ENCODE results near the gene PRRG2.

DNA sequence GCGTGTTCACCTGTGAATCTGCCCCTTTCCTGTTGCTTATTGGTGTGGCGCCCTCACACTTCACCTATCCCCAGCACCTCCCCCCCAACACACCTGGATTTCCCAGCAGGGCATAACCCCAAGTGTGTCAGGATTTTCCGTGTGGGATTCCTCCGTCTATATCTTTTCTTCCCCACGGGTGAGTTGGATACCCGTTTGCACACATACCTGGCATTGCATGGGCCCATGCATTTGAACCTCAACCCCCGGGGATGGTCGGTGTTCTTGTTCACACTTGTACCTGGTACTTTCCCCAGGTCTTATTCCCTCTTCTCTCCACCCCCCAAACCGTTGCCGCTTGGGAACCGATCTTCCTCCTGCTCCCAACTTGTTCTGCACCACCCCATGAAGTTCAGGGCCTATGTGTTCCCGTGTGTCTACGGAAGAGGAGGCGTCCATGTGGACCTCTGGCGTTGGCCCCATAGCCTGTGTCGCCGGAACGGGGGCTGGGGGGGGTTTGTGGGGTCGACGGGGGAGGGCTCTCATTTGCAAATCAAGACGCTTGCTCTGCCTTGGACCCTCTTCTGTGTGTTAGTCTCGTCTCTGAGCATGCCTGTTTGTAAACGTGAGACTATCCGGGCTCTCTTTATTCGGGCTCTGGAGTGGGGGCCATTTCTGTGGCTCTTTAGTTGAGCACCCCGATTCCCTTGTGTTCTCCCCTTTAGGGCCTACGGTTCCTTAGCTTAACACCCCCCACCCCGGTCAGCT lies 11.5 kb downstream of the PRRG2 start:
- TF ChIP-seq, protein P1, sequence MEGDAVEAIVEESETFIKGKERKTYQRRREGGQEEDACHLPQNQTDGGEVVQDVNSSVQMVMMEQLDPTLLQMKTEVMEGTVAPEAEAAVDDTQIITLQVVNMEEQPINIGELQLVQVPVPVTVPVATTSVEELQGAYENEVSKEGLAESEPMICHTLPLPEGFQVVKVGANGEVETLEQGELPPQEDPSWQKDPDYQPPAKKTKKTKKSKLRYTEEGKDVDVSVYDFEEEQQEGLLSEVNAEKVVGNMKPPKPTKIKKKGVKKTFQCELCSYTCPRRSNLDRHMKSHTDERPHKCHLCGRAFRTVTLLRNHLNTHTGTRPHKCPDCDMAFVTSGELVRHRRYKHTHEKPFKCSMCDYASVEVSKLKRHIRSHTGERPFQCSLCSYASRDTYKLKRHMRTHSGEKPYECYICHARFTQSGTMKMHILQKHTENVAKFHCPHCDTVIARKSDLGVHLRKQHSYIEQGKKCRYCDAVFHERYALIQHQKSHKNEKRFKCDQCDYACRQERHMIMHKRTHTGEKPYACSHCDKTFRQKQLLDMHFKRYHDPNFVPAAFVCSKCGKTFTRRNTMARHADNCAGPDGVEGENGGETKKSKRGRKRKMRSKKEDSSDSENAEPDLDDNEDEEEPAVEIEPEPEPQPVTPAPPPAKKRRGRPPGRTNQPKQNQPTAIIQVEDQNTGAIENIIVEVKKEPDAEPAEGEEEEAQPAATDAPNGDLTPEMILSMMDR (IDR thresholded peaks at IDR 0.05) = no peak
- no peak for TF ChIP-seq POLR2A (IDR thresholded peaks at IDR 0.05)

Data from testis (tissue), 2 donors.